Inflammatory macrophage (primary cell): ENCODE measurements around the gene POU2AF3.

ENCODE experiments used
- DNase-seq, 2 donors: peaks; one replicate each; pipeline ENCODE4 v3.0.0-alpha.2; 2020 to 2022

Gene POU2AF3

GRCh38 chr11:111353776-111354600 is 55.6 kb downstream of the POU2AF3 start:
- no peak for DNase-seq

- no peak for DNase-seq
Measured at GRCh38 chr11:111354601-111354891, 56.2 kb downstream of the POU2AF3 start.

- no peak for DNase-seq
Measured at GRCh38 chr11:111355101-111355500, 56.8 kb downstream of the POU2AF3 start.

- DNase-seq, result no peak
Measured at GRCh38 chr11:111355956-111356659, 57.8 kb downstream of the POU2AF3 start.

- DNase-seq, result no peak
Measured at GRCh38 chr11:111356660-111357048, 58.3 kb downstream of the POU2AF3 start.

GRCh38 chr11:111357150-111358037 is 59.0 kb downstream of the POU2AF3 start:
- DNase-seq, result no peak
